ENCODE results near the gene C13orf46.
"Not testable (repeated sequence)": the region's sequence is repeated elsewhere in the genome, so short reads cannot be mapped to it uniquely, and the experiment has no call there.

C13orf46 gene

DNA sequence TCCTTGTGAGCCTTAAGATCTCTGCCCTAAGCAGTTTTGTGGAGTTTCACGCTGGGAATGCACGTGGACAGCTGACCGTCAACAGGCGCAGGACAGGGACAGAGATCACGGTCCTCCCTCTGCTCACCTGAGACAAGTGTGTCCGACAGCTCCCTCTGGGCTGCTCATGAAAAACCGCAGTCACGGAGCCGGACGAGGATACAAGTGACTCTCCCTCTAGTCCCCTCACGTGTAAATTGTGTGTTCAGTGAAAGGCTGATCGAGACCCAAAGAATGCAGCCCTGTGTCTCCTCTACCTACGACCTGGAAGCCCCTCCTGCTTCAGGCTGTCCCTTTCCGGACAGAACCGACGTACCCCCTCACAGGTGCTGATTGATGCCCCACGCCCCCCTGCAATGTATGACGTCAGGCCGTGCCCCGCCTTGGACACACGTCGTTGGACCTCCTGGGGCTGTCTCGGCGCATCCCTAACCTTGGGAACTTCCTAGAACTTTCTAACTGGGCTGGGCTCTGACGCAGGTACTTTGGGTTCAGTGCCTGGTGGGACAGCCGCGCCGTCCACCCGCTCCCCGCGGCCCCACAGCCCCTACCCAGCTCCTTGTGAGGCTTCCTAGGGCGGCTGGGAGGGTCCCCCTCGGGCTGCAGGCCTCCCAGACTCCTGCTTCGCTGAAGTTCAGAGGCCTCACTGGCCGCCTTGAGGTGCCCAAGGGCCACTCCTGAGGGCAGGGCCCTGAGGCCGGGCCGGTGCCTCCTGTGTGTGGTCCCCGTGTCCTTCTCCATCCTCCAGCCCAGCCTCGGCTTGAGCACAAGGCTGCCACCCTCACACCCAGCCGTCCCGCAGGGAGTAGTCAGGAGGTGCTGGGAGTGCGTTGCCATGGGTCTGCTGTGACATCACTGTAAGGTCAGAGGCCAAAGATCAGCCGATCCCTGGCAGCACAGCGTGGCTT is at the start of gene C13orf46:
TSS of gene C13orf46 (minus strand) at position 859 of the 947 bp plus-strand sequence. CDS start at position 780, 79 bp downstream.
- FAIRE-seq = no peak

DNA sequence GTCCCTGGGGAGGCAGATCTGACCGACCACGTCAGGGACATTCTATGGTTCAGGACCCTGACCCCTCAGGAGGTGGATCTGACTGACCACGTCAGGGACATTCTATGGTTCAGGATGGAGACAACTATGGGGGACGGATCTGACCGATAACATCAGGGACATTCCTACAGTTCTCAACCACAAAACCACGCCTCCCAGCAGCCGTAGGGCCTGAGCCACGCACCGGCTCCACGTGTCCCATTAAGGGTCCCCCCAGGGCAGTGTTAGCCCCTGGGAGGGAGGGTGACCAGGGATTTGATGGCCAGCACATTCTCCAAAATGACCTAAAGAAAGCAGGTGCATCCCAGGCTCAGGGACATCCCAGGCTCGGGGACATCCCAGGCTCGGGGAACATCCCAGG is 49.0 kb upstream of the C13orf46 start:
- FAIRE-seq = no peak

DNA sequence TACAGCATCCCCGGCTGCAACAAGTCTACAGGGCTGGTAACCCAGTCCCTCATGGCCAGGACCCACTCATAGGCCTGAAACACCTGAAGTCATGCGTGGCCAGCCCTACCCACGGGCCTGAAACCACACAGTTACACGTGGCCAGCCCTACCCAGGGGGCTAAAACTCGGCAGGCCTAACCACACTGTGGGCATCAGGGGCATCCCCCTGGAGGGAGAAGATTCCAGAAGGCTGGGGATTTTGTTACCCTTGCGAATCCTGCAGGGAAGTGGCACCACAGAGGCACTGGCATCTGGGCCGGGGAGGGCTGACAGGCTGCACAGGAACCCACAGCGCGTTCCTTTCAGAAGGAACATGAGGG is 48.4 kb upstream of the C13orf46 start:
- no peak for FAIRE-seq

DNA sequence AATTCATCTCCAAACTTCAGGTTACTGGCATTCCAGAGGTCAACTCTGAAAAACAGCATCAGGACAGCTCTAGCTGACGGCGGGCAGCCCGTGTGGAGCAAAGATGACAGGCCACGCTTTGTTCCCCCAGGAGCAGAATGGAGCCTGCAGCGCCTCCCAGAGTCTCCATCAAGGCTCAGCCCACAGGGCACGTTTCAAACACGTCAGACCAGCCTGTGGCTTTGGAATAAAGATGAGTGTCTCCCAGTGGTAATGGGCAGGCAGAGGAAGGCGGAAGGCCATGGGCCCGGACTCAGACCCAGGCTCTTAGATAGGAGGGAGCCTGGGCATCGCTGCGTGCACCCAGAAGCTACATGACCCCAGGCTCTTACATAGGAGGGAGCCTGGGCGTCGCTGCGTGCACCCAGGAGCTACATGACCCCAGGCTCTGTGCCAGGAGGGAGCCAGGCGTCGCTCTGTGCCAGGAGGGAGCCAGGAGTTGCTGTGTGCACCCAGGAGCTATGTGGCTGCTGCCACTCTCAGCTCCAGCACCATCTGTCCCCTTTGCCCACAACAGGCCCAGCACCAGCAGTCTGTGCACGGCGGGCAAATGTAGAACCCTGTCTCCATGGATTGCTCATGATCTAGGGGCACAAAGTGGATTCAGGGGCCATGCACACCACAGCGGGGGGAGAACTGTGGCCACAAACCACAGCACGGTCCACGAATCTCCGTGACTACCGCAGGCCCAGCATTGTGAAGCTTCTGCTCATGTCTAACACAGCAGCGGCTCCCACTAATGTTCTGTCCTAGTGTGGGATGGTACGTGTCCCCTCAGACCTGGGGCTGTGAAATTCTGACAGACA is 47.8 kb upstream of the C13orf46 start:
- FAIRE-seq = no peak

DNA sequence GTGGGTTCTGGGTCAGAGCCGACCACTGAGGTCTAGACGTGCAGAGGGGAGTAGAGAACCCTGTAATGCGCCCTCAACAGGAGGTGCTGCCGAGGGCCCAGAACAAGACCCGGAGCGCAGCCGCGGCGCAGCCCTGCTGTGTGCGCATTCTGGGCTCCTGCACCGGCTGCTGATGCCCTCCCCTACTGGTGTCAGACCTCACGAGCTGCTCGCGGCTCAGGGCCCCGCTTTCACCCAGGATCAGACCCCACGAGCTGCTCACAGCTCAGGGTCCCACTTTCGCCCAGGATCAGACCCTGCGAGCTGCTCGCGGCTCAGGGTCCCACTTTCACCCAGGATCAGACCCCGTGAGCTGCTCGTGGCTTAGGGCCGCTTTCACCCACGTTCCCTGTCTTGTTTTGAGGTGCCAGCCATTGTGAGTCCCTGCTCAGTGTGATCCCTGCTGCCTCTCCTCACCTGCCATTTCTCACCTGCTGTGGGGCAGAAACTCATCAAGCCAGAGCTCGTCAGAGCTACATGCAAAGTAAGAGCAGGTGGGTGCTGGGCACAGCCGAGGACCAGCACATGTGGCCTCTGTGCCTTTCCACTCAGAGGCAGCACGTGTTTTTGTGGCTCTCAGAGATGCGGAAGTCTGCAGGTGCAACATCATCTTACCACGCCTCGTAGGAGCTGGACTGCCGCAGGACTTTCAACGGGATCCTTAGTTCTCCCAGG is 47.0 kb upstream of the C13orf46 start:
- FAIRE-seq = no peak

DNA sequence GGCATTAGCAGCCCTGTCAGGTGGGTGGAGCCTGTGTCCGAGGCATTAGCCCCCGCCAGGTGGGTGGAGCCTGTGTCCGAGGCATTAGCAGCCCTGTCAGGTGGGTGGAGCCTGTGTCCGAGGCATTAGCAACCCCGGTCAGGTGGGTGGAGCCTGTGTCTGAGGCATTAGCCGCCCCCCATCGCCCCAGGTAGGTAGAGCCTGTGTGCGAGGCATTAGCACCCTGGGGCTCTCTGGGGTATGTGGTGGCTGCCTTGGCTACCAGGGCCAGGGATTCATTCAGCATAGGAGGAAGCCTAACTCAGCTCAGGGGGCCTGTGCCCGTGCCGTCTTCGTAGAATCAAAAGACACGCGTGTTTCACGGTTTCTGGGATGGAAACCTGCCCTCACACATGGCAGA is 46.3 kb upstream of the C13orf46 start:
- FAIRE-seq = not testable (repeated sequence)

DNA sequence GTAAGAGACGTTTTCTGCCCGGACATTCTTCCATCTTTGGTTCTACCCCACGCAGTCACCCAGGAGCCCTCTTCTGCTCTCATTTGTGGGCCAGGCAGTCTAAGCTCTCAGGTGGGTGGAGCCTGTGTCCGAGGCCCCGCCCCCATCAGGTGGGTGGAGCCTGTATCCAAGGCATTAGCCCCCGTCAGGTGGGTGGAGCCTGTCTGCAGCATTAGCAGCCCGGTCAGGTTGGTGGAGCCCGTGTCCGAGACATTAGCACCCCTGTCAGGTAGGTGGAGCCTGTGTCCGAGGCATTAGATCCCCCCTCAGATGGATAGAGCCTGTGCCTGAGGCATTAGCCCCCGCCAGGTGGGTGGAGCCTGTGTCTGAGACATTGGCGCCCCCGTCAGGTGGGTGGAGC is 45.5 kb upstream of the C13orf46 start:
- FAIRE-seq = no peak

DNA sequence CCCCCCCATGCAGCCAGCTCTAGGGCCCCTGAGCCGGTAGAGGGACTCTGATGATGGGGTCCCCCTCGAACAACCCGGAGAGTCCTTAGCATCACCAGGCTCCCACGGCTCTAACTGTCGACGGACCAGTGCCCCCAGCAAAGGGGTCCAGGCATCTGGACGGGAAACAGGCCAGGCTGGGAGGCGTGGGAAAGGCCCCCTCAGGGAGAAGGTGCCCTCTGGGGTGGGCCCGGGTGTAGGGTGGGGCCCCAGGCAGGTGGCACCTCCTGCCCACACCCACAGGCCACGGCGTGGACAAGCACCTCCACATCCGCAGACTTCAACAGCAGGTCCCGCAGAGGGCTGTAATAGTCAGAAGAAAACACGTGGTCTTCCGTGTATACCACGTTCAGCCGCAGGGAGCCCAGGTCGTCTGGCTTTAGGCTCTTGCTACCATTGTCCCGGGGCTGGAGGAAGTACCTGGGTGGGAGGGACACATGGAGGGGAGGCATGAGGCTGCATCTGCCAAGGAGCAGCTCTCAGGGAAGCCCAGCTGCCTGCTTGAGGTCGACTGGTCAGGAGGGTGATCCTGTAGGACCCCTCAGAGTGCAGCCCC is 44.7 kb upstream of the C13orf46 start:
- no peak for FAIRE-seq

DNA sequence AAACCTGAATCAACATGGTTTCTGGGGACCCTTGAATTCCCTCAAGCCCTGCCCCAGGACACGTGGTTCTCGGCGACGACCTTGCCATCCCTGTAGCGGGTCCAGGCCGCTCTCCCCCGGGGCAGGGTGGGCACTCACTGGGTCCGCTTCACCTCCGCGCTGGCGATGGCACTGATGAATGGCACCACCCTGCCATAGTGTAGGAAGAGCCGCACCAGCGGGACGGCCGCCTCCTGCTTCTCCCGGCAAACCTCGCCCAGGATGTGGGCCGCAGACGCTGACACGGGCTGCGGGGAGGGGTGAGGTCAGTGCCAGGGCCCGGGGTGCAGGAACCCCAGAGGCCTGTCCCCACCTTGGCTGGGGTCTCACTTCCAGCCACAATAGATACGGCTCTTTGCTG is 44.1 kb upstream of the C13orf46 start:
- no peak for FAIRE-seq

DNA sequence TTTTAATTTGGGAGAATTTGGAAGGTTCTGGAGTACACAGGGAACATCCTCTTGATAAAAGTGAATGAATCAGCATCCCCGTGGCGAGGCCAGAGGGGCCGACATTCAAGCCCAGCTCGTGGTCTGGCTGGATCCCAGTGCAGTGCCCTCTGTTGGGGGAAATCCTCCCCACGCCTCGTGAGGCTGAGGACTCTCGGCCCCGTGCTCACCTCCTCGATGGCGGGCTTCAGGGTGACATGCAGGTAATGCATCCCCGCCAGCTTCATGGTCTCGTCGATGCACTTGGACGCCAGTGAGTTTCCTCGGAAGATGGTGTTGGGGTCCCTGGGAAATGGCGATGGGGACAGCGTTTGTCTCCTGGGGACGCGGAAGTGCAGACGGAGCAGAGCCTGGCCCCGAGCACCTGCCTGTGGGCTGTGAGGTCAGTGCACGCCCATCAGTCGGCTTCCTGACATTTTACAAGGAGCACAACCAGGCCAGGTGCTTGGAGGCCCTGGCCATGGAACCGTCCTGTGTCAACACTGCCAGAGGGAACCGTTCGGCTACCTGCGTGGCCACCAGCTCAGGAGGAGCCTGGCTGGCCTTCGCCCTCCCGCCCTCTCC is 43.3 kb upstream of the C13orf46 start:
- FAIRE-seq = no peak

DNA sequence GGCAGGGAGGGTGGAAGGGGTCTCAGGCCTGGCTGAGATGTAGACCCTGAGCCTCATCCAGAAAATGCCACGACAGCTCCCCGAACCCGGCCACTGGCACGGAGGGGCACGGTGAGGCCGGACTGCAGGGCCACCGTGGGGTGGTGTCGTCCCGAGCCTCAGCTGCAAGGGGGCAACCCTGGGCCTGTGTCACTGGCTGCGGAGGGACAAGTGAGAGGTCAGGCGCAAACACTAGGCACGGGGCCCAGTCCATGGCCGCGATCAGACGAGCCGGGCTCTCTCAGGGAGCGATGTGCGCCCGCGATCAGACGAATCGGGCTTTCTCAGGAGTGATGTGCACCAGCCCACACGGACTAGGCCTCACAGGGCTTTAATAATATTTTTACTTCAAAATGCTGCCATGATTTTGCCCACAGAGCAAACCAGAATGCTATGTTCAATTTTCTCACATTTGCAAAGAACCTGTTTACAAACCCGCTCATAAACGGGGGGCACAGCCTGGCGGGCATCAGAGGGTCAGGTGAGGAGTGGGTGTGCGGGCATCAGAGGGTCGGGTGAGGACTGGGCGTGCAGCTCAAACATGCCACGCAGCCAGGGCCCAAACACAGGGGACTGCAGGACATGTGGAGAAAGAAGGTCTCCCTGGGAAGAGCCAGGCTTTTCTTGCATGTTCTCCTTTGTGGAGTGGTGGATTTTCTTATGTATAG is 42.6 kb upstream of the C13orf46 start:
- FAIRE-seq = no peak

DNA sequence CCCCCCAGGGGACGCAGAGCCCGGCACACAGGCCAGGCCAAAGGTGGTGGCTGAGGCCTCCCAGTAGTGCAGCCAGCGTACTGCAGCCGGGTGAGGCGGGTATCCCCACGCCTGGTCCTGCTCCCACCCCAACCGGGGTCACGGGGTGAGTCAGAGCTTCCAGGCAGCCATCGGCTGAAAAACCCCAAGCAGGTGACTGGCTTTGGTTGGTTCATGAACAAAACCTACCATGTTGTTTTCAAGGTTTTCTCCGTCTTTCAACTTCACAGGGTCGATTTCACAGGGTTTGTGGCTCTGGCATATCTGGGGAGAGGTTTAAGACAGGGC is 42.1 kb upstream of the C13orf46 start:
- no peak for FAIRE-seq

DNA sequence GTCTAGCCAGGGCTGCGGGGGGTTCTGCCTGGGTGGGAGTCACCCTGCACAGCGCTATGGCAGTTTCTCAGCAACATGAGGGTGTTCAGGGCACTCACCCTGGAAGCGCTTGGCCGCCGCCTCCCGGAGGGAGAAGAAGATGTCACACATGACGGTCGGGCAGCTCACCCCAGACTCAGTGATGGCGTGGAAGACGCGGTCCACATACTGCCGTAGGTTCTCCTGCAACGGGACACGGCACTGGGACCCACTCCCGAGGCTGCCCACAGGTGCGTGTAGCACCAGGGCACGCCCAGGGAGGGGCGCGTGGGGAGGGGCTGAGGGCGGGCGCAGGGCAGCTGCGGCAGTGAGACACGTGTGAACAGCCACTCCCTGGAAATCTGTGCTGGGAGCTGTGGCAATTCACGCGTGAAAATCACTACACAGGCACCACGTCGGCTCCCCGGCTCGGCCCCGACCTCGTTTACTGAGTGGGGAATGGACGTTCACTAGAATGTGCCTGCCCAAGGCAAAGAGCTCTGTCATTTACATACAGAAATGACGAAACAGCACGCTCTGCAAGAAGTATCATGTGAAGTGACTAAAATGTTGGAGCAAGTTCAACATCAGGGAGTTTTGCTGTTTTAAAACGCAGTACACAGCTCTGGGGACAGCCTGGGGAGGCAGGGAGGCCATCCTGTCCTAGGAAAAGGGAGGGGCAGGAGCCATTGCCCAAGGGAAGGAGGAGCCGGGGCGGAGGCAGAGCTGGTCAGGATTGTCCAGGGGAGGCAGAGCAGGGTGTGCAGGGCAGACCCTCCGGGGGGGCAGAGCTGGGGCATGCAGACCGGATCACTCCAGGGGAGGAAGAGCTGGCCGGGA is 41.5 kb upstream of the C13orf46 start:
- no peak for FAIRE-seq

DNA sequence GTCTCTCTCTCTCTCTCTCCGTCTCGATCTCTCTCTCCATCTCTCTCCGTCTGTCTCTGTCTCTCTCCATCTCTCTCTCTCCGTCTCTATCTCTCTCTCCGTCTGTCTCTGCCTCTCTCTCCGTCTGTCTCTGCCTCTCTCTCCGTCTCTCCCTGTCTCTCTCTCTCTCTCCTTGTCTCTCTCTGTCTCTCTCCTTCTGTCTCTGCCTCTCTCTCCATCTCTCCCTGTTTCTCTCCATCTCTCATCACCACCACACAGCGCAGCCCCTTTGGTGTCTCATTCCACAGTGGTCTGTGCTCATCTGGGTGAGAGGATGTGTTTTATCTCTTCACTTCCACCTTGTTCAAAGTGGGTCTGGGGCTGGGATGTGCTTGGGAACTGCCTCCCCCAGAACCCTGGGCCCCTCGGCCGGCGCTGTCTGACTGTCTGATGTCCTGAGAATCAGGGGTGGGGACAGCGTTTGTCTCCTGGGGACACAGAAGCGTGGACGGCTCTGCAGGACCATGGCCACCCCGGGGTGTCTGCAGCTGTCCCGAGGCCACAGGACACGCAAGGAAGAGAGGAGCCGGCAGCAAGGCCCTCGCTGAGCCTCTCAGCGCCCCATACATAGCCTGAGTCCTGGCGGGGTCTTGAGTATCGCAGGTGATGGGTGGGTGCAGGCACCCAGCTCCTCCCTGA is 40.2 kb upstream of the C13orf46 start:
- no peak for FAIRE-seq

DNA sequence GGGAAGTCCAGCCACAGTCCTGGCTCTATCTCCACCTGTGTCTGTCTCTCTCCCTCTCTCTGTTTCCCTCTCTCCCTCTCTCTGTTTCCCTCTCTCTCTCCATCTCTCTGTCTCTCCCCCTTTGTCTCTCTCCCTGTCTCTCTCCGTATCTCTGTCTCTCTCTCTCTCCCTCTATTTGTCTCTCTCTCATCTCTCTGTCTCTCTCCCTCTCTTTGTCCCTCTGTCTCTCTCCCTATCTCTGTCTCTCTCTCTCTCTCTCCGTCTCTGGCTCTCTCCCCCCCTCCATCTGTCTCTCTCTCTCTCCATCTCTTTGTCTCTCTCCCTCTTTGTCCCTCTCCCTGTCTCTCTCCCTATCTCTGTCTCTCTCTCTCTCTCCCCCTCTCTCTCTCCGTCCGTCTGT is 39.5 kb upstream of the C13orf46 start:
- FAIRE-seq = no peak

DNA sequence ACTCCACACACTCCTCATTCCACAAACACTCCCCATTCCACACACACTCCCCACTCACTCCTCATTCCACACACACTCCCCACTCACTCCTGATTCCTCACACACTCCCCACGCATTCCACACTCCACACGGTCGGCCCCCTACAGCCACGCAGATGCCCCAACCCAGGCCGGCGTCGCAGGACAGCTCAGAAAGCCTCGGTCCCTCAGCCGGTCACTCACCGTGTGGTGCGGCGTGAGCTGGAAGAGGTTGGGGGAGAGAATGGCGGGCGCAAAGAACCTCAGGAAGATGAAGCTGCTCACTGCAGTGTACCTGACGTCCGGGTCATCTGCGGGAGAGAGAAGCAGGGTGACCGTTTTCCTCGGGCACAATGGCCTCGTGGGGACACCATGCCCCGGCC is 39.0 kb upstream of the C13orf46 start:
- FAIRE-seq = no peak

DNA sequence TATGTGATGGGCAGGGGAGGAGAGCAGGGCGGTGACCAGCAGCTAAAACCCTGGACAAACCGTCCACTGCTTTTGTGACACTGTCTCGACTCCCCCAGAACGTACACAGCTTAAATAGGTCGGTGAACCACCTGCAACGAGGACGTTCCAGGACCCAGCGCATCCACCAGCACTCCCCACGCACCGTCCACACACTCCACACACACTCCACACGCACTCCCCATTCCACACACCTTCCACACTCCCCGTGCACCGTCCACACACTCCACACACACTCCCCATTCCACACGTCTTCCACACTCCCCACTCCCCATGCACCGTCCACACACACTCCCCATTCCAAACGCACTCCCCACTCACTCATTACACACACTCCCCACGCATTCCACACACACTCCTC is 38.3 kb upstream of the C13orf46 start:
- no peak for FAIRE-seq

DNA sequence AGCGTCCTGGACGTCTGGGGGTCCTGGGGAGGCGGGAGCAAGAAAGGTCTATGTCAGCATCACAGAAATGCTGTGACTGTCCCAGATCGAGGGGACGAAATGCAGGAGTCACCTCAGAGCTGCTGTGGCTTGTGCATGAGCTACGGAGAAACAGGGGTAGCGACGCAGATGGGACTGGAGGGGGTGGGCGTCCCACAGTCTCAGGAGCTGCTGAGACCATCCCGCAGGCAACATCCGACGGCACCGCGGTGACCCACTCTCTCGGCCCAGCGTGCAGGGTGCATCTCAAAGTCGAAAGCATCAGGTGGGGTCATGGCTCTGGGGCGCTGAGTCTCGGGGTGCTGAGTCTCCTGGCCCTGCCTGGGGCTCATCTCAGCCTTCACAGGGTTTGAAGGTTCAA is 37.4 kb upstream of the C13orf46 start:
- no peak for FAIRE-seq

DNA sequence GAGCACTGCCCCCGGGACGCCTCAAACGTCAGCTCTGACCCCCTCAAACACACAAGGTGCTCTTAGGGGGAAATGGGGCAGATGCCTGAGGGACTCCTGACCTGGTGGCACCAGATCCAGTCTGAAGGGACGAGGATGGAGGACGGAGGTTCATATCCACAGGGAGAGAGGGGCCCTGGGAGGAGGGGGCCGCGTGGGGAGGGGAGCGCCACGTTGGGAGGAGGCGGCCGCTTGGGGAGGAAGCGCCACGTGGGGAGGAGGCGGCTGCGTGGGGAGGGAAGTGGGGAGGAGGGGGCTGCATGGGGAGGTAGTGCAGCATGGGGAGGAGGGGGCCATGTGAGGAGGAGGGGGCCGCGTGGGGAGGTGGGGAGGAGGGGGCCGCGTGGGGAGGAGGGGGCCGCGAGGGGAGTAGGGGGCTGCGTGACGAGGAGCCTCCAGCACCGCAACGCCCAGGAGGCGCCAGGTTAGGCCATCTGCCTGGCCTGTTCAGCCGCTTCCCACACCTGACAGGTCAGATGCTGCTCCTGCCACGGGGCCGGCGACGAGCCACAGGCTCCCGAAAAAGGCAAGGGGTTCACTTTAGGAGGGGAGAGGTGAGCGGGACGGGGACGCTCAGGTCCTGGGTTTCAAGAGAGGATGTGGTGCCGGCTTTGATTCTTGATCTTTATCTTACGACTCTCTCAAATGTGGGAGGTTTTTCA is 36.7 kb upstream of the C13orf46 start:
- FAIRE-seq = no peak

Measured in TTC549 (cell line).